H9 (cell line): ENCODE data around the gene TSC2. TPM values are rescaled to one million over a fixed set of nuclear protein-coding genes. Genes with fewer than 3 reads are reported as not detected.

ENCODE experiments used
- DNase-seq: peaks from one replicate; pipeline ENCODE4 v3.0.0-alpha.2; 2017
- H2AFZ ChIP-seq: one replicate; pipeline ENCODE4 v1.6.1; 2013; ENCODE audit warnings: mild to moderate bottlenecking, low read length, control low read depth, moderate library complexity
- H2AK5ac ChIP-seq: 2 replicates; pipeline ENCODE4 v1.6.1; 2013; ENCODE audit warnings: low read length, control low read depth, mixed read lengths; ENCODE audit not compliant: insufficient read length
- H2BK120ac ChIP-seq: one replicate; pipeline ENCODE4 v1.6.1; 2013; ENCODE audit warnings: low read depth, mild to moderate bottlenecking, low read length, control low read depth, inconsistent platforms; ENCODE audit not compliant: poor library complexity, severe bottlenecking
- H2BK12ac ChIP-seq: 2 replicates; pipeline ENCODE4 v1.6.1; 2013; ENCODE audit warnings: low read length, control low read depth, mixed read lengths, low read depth; ENCODE audit not compliant: insufficient read length
- H2BK15ac ChIP-seq: 2 replicates; pipeline ENCODE4 v1.6.1; 2013; ENCODE audit warnings: low read depth, low read length, control low read depth
- H2BK20ac ChIP-seq: one replicate; pipeline ENCODE4 v1.6.1; 2013; ENCODE audit warnings: low read depth, mild to moderate bottlenecking, low read length, control low read depth, inconsistent platforms; ENCODE audit not compliant: poor library complexity, severe bottlenecking
- H2BK5ac ChIP-seq: 2 replicates; pipeline ENCODE4 v1.6.1; 2013; ENCODE audit warnings: low read length, control low read depth, mixed read lengths; ENCODE audit not compliant: insufficient read length
- H3K14ac ChIP-seq: 2 replicates; pipeline ENCODE4 v1.6.1; 2013; ENCODE audit warnings: low read length, control low read depth; ENCODE audit not compliant: insufficient read depth
- H3K18ac ChIP-seq: 2 replicates; pipeline ENCODE4 v1.6.1; 2013; ENCODE audit warnings: low read depth, mild to moderate bottlenecking, mixed read lengths, low read length, control low read depth; ENCODE audit not compliant: insufficient read length
- H3K23ac ChIP-seq: 2 replicates; pipeline ENCODE4 v1.6.1; 2013; ENCODE audit warnings: low read length, control low read depth, mixed read lengths, low read depth; ENCODE audit not compliant: insufficient read length
- H3K23me2 ChIP-seq: 2 replicates; pipeline ENCODE4 v1.6.1; 2013; ENCODE audit warnings: low read depth, mild to moderate bottlenecking, mixed read lengths, low read length, control low read depth; ENCODE audit not compliant: insufficient read length, poor library complexity, severe bottlenecking
- H3K27ac ChIP-seq: 2 replicates; pipeline ENCODE4 v1.5.1; 2013; ENCODE audit warnings: low read length, control low read depth, mixed read lengths, low read depth; ENCODE audit not compliant: insufficient read length
- H3K27me3 ChIP-seq: 2 replicates; pipeline ENCODE4 v1.6.1; 2013; ENCODE audit warnings: low read length, control low read depth, inconsistent platforms; ENCODE audit not compliant: insufficient read depth
- H3K4ac ChIP-seq: 2 replicates; pipeline ENCODE4 v1.6.1; 2013; ENCODE audit warnings: low read depth, mild to moderate bottlenecking, control low read depth, inconsistent platforms, low read length, moderate library complexity
- H3K4me1 ChIP-seq: 2 replicates; pipeline ENCODE4 v1.6.1; 2013; ENCODE audit warnings: low read length, control low read depth, inconsistent platforms; ENCODE audit not compliant: insufficient read depth
- H3K4me2 ChIP-seq: 2 replicates; pipeline ENCODE4 v1.6.1; 2013; ENCODE audit warnings: low read length, control low read depth, mixed read lengths; ENCODE audit not compliant: insufficient read length, insufficient read depth
- H3K56ac ChIP-seq: 2 replicates; pipeline ENCODE4 v1.6.1; 2013; ENCODE audit warnings: low read depth, mild to moderate bottlenecking, mixed read lengths, low read length, control low read depth; ENCODE audit not compliant: insufficient read length
- H3K79me1 ChIP-seq: 2 replicates; pipeline ENCODE4 v1.6.1; 2013; ENCODE audit warnings: low read depth, mild to moderate bottlenecking, moderate library complexity, low read length, control low read depth, inconsistent platforms; ENCODE audit not compliant: insufficient read depth, poor library complexity, severe bottlenecking
- H3K79me2 ChIP-seq: 2 replicates; pipeline ENCODE4 v1.6.1; 2013; ENCODE audit warnings: low read length, control low read depth, inconsistent platforms; ENCODE audit not compliant: insufficient read depth
- H3K9ac ChIP-seq: 2 replicates; pipeline ENCODE4 v1.6.1; 2013; ENCODE audit warnings: low read length, control low read depth, mixed read lengths; ENCODE audit not compliant: insufficient read length; ENCODE audit errors: extremely low read depth
- H3K9me3 ChIP-seq: one replicate; pipeline ENCODE4 v1.6.1; 2013; ENCODE audit warnings: low read depth, low read length, inconsistent platforms; ENCODE audit not compliant: control insufficient read depth
- H3T11ph ChIP-seq: one replicate; pipeline ENCODE4 v1.6.1; 2013; ENCODE audit warnings: mild to moderate bottlenecking, low read length, control low read depth, inconsistent platforms
- H4K20me1 ChIP-seq: one replicate; pipeline ENCODE4 v1.6.1; 2013; ENCODE audit not compliant: control insufficient read depth, insufficient read length, insufficient read depth
- H4K5ac ChIP-seq: 2 replicates; pipeline ENCODE4 v1.6.1; 2013; ENCODE audit warnings: low read depth, mild to moderate bottlenecking, mixed read lengths, low read length, control low read depth; ENCODE audit not compliant: insufficient read length
- H4K8ac ChIP-seq: replicated peaks from 2 replicates; pipeline ENCODE4 v1.6.1; 2013; ENCODE audit warnings: low read length, control low read depth, mixed read lengths, low read depth; ENCODE audit not compliant: insufficient read length
- H4K91ac ChIP-seq: 2 replicates; pipeline ENCODE4 v1.6.1; 2013; ENCODE audit warnings: low read depth, mild to moderate bottlenecking, moderate library complexity, mixed read lengths, low read length, control low read depth; ENCODE audit not compliant: insufficient read length
- H3K27ac Mint-ChIP-seq, 3 experiments: 2 replicates in 2 of 3; 3 replicates in 1 of 3; pipeline ENCODE4 v1.8.0; 2020 to 2021; ENCODE audit warnings: mixed read lengths in 3 of 3, mild to moderate bottlenecking in 1 of 3, moderate library complexity in 1 of 3
- H3K27me3 Mint-ChIP-seq: 2 replicates; pipeline ENCODE4 v1.8.0; 2021; ENCODE audit warnings: low read depth, mild to moderate bottlenecking, moderate library complexity, mixed read lengths
- H3K36me3 Mint-ChIP-seq, 3 experiments: 2 replicates in 2 of 3; 3 replicates in 1 of 3; pipeline ENCODE4 v1.8.0; 2020 to 2021; ENCODE audit warnings: low read depth in 3 of 3, mixed read lengths in 3 of 3; ENCODE audit not compliant: insufficient read depth in 1 of 3
- H3K4me1 Mint-ChIP-seq, 2 experiments: 2 replicates each; pipeline ENCODE4 v1.8.0; 2020; ENCODE audit warnings: mixed read lengths in 2 of 2
- H3K4me3 Mint-ChIP-seq, 2 experiments: 2 replicates in 1 of 2; 3 replicates in 1 of 2; pipeline ENCODE4 v1.8.0; 2020 to 2021; ENCODE audit warnings: mild to moderate bottlenecking in 2 of 2, mixed read lengths in 2 of 2, moderate library complexity in 1 of 2
- H3K9me3 Mint-ChIP-seq, 2 experiments: 2 replicates in 1 of 2; 3 replicates in 1 of 2; pipeline ENCODE4 v1.8.0; 2020; ENCODE audit warnings: mild to moderate bottlenecking in 2 of 2, mixed read lengths in 2 of 2, moderate library complexity in 1 of 2
- WGBS: extraction: QIAGEN DNeasy Blood & Tissue Kit; methylation state at CpG from one replicate; pipeline ENCODE4 v1.1.7; 2013; ENCODE audit warnings: missing lambda C conversion rate, low lambda C conversion rate, mixed read lengths; ENCODE audit not compliant: insufficient read length; ENCODE audit errors: extremely low coverage; 5-methylcytosine and 5-hydroxymethylcytosine counted together
- total RNA-seq: library from RNA; stranded (reverse); gene quantifications from 2 replicates; pipeline ENCODE4 v1.2.1, GENCODE V29; 2021
- TF ChIP-seq, protein P1 (sequence below): fragments of 200-600 bp; sonication (generic); conservative IDR thresholded peaks from 3 replicates; pipeline ENCODE4 v1.8.0; 2021; ENCODE audit warnings: antibody characterized with exemption, mild to moderate bottlenecking

The TSC2 gene
- total RNA-seq, 1 experiment from 2014 or later = 122 TPM

DNA sequence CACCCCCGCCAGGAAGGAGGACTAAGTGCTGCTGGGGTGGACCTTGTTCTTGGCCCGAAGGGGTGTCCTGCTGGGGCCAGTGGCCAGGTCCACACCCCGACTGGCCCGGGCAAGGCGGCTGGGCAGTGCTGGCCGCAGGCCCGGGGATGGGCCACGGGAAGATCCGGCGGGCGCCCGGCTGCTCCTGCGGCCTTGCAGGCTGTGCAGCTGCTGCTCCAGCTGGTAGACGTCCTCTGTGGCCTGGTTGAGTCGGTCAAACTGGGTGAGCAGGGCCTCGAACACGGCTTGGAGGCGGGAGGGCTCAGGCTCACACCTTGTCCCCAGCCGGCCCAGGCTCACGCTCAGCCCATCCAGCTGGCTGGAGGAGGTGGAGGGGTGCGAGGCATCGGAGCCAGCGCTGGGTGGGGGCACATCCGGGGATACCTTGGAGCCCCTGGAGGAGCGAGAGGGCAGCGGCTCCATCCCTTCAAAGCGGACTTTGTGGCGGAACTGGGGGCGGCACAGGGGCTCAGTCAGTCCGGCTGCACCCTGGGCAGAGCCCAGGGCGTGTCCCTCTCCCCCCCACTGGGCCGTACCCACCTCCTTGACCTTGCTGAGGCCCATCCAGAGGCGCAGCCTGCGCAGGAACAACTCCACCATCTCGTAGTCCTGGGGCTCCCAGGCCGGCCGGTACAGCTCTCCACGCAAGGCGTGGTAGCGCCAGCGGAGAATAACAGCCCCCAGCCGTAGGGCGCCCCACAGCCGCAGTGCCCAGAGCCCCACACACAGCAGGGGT is 42.1 kb downstream of the TSC2 start:
- TF ChIP-seq, protein P1, sequence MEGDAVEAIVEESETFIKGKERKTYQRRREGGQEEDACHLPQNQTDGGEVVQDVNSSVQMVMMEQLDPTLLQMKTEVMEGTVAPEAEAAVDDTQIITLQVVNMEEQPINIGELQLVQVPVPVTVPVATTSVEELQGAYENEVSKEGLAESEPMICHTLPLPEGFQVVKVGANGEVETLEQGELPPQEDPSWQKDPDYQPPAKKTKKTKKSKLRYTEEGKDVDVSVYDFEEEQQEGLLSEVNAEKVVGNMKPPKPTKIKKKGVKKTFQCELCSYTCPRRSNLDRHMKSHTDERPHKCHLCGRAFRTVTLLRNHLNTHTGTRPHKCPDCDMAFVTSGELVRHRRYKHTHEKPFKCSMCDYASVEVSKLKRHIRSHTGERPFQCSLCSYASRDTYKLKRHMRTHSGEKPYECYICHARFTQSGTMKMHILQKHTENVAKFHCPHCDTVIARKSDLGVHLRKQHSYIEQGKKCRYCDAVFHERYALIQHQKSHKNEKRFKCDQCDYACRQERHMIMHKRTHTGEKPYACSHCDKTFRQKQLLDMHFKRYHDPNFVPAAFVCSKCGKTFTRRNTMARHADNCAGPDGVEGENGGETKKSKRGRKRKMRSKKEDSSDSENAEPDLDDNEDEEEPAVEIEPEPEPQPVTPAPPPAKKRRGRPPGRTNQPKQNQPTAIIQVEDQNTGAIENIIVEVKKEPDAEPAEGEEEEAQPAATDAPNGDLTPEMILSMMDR = no peak
- Histone ChIP-seq H4K5ac (no peak overlapping the region), H3K4me1 (no peaks in the 10 kb centered on the region), H2BK12ac (no peak overlapping the region), H3K79me1 (no peaks in the 10 kb centered on the region), H3K27me3 (no peaks in the 10 kb centered on the region), H2BK5ac (no peak overlapping the region), H3K79me2 (no peaks in the 10 kb centered on the region), H2BK15ac (no peak overlapping the region), H3T11ph (no peak overlapping the region), H2AFZ (no peak overlapping the region), H3K9ac (no peak overlapping the region), H2BK20ac (no peak overlapping the region), H2BK120ac (no peak overlapping the region), H3K23me2 (no peaks in the 10 kb centered on the region), H3K4me2 (no peak overlapping the region), H4K91ac (no peak overlapping the region), H3K14ac (no peak overlapping the region), H2AK5ac (no peak overlapping the region), H4K8ac (no peak overlapping the region), H3K9me3 (no peaks in the 10 kb centered on the region), H3K23ac (no peak overlapping the region), H3K4ac (no peak overlapping the region), H3K56ac (no peak overlapping the region), H3K27ac (no peak overlapping the region), H3K18ac (no peak overlapping the region), H4K20me1 (no peaks in the 10 kb centered on the region)
- H3K9me3 Mint-ChIP-seq = no peaks in the 10 kb centered on the region
- no peaks in the 10 kb centered on the region for H3K4me1 Mint-ChIP-seq
- no peak overlapping the region; a peak in 1 of 5 replicates for H3K4me3 Mint-ChIP-seq
- no CpG with 5 or more reads among the region's 44 CpGs for WGBS
- DNase-seq = no peak
- H3K27me3 Mint-ChIP-seq = no peaks in the 10 kb centered on the region
- H3K27ac Mint-ChIP-seq = no peak overlapping the region
- H3K36me3 Mint-ChIP-seq = peaks cover 0 to 20% (median 17%) of the 10 kb centered on the region in 3 experiments; a peak in 6 of 7 replicates
